ENCODE results near the gene RIBC2.

DNA sequence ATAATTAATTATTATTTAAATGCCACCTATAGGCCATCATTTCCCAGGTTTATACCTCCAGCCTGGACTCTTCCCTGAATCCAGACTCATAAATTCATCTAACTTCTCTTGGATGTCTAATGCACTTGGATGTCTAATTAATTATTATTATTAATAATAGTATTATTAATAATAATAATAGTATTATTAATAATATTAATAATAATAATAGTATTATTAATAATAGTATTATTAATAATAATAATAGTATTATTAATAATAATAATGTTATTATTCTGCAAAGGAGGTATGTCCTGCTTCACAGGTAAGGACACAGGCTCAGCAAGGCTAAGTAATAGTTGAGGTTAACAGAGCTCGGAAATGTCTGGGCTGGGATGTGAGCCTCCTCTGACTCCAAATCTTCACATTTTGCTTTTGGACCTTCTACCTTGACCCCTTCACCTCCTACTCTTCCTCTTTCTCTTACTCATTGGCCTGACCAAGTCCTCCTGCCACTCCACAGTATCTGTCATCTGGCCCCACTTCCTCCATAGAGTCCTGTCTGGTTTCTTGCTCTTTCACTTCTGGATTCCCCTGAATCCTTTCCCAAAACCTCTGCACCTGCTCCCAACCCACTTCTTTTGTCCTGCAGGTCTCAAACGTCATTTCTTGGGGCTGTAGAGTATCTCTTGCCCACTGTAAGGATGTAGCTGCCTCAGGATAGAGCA is 8.0 kb downstream of the RIBC2 start:
- TF ChIP-seq, protein P1, sequence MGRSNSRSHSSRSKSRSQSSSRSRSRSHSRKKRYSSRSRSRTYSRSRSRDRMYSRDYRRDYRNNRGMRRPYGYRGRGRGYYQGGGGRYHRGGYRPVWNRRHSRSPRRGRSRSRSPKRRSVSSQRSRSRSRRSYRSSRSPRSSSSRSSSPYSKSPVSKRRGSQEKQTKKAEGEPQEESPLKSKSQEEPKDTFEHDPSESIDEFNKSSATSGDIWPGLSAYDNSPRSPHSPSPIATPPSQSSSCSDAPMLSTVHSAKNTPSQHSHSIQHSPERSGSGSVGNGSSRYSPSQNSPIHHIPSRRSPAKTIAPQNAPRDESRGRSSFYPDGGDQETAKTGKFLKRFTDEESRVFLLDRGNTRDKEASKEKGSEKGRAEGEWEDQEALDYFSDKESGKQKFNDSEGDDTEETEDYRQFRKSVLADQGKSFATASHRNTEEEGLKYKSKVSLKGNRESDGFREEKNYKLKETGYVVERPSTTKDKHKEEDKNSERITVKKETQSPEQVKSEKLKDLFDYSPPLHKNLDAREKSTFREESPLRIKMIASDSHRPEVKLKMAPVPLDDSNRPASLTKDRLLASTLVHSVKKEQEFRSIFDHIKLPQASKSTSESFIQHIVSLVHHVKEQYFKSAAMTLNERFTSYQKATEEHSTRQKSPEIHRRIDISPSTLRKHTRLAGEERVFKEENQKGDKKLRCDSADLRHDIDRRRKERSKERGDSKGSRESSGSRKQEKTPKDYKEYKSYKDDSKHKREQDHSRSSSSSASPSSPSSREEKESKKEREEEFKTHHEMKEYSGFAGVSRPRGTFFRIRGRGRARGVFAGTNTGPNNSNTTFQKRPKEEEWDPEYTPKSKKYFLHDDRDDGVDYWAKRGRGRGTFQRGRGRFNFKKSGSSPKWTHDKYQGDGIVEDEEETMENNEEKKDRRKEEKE (IDR thresholded peaks at IDR 0.05; ENCODE audit: borderline replicate concordance in 1 of 2, control insufficient read depth in 1 of 2, low read depth in 2 of 2, low read length in 1 of 2): no peak
- TF ChIP-seq EP300 (IDR thresholded peaks at IDR 0.05; ENCODE audit: low read length): no peak
- TF ChIP-seq, protein P2, sequence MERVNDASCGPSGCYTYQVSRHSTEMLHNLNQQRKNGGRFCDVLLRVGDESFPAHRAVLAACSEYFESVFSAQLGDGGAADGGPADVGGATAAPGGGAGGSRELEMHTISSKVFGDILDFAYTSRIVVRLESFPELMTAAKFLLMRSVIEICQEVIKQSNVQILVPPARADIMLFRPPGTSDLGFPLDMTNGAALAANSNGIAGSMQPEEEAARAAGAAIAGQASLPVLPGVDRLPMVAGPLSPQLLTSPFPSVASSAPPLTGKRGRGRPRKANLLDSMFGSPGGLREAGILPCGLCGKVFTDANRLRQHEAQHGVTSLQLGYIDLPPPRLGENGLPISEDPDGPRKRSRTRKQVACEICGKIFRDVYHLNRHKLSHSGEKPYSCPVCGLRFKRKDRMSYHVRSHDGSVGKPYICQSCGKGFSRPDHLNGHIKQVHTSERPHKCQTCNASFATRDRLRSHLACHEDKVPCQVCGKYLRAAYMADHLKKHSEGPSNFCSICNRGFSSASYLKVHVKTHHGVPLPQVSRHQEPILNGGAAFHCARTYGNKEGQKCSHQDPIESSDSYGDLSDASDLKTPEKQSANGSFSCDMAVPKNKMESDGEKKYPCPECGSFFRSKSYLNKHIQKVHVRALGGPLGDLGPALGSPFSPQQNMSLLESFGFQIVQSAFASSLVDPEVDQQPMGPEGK (CRISPR knock-in tag; IDR thresholded peaks at IDR 0.05; ENCODE audit: borderline replicate concordance): no peak
- no peak for TF ChIP-seq NCOA4 (IDR thresholded peaks at IDR 0.05; ENCODE audit: partially characterized antibody)
- no peak for TF ChIP-seq FOS (IDR thresholded peaks at IDR 0.05; ENCODE audit: extremely low read depth, insufficient read length)
- TF ChIP-seq, protein P3, sequence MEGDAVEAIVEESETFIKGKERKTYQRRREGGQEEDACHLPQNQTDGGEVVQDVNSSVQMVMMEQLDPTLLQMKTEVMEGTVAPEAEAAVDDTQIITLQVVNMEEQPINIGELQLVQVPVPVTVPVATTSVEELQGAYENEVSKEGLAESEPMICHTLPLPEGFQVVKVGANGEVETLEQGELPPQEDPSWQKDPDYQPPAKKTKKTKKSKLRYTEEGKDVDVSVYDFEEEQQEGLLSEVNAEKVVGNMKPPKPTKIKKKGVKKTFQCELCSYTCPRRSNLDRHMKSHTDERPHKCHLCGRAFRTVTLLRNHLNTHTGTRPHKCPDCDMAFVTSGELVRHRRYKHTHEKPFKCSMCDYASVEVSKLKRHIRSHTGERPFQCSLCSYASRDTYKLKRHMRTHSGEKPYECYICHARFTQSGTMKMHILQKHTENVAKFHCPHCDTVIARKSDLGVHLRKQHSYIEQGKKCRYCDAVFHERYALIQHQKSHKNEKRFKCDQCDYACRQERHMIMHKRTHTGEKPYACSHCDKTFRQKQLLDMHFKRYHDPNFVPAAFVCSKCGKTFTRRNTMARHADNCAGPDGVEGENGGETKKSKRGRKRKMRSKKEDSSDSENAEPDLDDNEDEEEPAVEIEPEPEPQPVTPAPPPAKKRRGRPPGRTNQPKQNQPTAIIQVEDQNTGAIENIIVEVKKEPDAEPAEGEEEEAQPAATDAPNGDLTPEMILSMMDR (IDR thresholded peaks at IDR 0.05 in 2 of 3, conservative IDR thresholded peaks at IDR 0.05 in 1 of 3; ENCODE audit: insufficient read depth in 2 of 3, low read depth in 1 of 3, low read length in 3 of 3): no peak
- no peak for TF ChIP-seq EZH2 (IDR thresholded peaks at IDR 0.05; ENCODE audit: borderline replicate concordance, low read depth, low read length)
- no peak for TF ChIP-seq SP2 (IDR thresholded peaks at IDR 0.05; ENCODE audit: extremely low read depth, low read depth, low read length, poor library complexity, severe bottlenecking)
